Keratinocyte (primary cell): ENCODE results near the gene VEGFB. TPM values are rescaled to one million over a fixed set of nuclear protein-coding genes. Genes with fewer than 3 reads are reported as not detected.

Experiments used
- DNase-seq: peaks from one replicate; pipeline ENCODE4 v3.0.0-alpha.2; 2011; ENCODE audit warnings: low read depth, missing footprints, low spot score
- FAIRE-seq: peaks from 2 replicates; lab custom pipeline; 2011; peaks lifted over from hg19 to GRCh38; lab: Jason Lieb, UNC
- H2AFZ ChIP-seq: 2 replicates; pipeline ENCODE4 v1.6.0; 2012; ENCODE audit warnings: low read length, control low read depth, inconsistent platforms; ENCODE audit not compliant: control insufficient read depth
- H3K27ac ChIP-seq: 2 replicates; pipeline ENCODE4 v1.5.1; 2011; ENCODE audit warnings: low read length; ENCODE audit not compliant: control insufficient read depth, insufficient read depth
- H3K27me3 ChIP-seq: 3 replicates; pipeline ENCODE4 v1.6.0; 2011; ENCODE audit warnings: low read length; ENCODE audit not compliant: control insufficient read depth, insufficient read depth; ENCODE audit errors: extremely low read depth
- H3K36me3 ChIP-seq, 2 experiments: 2 replicates in 1 of 2; 3 replicates in 1 of 2; pipeline ENCODE4 v1.5.1; 2011; ENCODE audit warnings: low read length in 2 of 2, mild to moderate bottlenecking in 1 of 2; ENCODE audit not compliant: control insufficient read depth in 2 of 2, insufficient read depth in 2 of 2; ENCODE audit errors: extremely low read depth in 1 of 2
- H3K4me1 ChIP-seq: 3 replicates; pipeline ENCODE4 v1.5.1; 2011; ENCODE audit warnings: low read length; ENCODE audit not compliant: control insufficient read depth, insufficient read depth; ENCODE audit errors: extremely low read depth
- H3K4me2 ChIP-seq: 3 replicates; pipeline ENCODE4 v1.6.0; 2011; ENCODE audit warnings: low read depth, low read length; ENCODE audit not compliant: control insufficient read depth, insufficient read depth; ENCODE audit errors: extremely low read depth
- H3K4me3 ChIP-seq, 3 experiments: fragments of 200-600 bp in 1 of 3; sonication (generic) in 1 of 3; 2 replicates in 2 of 3; 3 replicates in 1 of 3; pipeline ENCODE4 v1.5.1; 2011 to 2016; ENCODE audit warnings: low read length in 3 of 3, mild to moderate bottlenecking in 3 of 3, control low read depth in 2 of 3, inconsistent platforms in 1 of 3, low read depth in 1 of 3, mixed read lengths in 1 of 3, mixed run types in 1 of 3, moderate library complexity in 1 of 3; ENCODE audit not compliant: control insufficient read depth in 2 of 3, insufficient read depth in 2 of 3; ENCODE audit errors: extremely low read depth in 1 of 3
- H3K79me2 ChIP-seq: 2 replicates; pipeline ENCODE4 v1.6.0; 2012; ENCODE audit warnings: low read length; ENCODE audit not compliant: control insufficient read depth, insufficient read depth
- H3K9ac ChIP-seq: 3 replicates; pipeline ENCODE4 v1.6.0; 2011; ENCODE audit warnings: low read length; ENCODE audit not compliant: control insufficient read depth, insufficient read depth; ENCODE audit errors: extremely low read depth
- H3K9me1 ChIP-seq: 3 replicates; pipeline ENCODE4 v1.6.0; 2011; ENCODE audit warnings: low read length; ENCODE audit not compliant: control insufficient read depth, insufficient read depth; ENCODE audit errors: extremely low read depth
- H3K9me3 ChIP-seq: 2 replicates; pipeline ENCODE4 v1.5.1; 2012; ENCODE audit warnings: low read depth, low read length; ENCODE audit not compliant: control insufficient read depth
- H4K20me1 ChIP-seq: 3 replicates; pipeline ENCODE4 v1.6.0; 2011; ENCODE audit warnings: low read length; ENCODE audit not compliant: control insufficient read depth, insufficient read depth; ENCODE audit errors: extremely low read depth
- EZH2 ChIP-seq: IDR thresholded peaks from one replicate; pipeline ENCODE4 v1.6.1; 2012; ENCODE audit warnings: inconsistent platforms, mild to moderate bottlenecking, low read length, moderate library complexity
- dilution Hi-C: fragments of 300-500 bp; cut with MboI; formaldehyde crosslinking; loops from one replicate; pipeline ENCODE4 v1.7.0; 2020; ENCODE audit warnings: low sequenced_read_pairs; ENCODE audit not compliant: extremely low pct_ligation_motif_present
- polyA plus RNA-seq, 5 experiments: library from polyadenylated mRNA; depleted of rRNA in 3 of 5; stranded (reverse) in 3 of 5; stranded (forward) in 1 of 5; unstranded in 1 of 5; fragments of >200 nt; gene quantifications; 1 replicate in 1 of 5; 2 replicates in 3 of 5; 3 replicates in 1 of 5; pipeline versions ENCODE4 v1.2.1 to v1.2.3, GENCODE V29; 2011 to 2012; ENCODE audit warnings: missing spikeins in 2 of 5, low read depth in 1 of 5, low replicate concordance in 1 of 5
- TF ChIP-seq, protein P1 (sequence below), 3 experiments: IDR thresholded peaks in 1 of 3; conservative IDR thresholded peaks in 1 of 3; optimal IDR thresholded peaks in 1 of 3; 2 replicates in 2 of 3; 3 replicates in 1 of 3; pipeline versions ENCODE3 to v1.5.1; 2011; ENCODE audit warnings: low read length in 3 of 3, mild to moderate bottlenecking in 3 of 3, moderate library complexity in 2 of 3, control low read depth in 1 of 3, inconsistent platforms in 1 of 3; ENCODE audit not compliant: insufficient read depth in 2 of 3; ENCODE audit errors: extremely low read depth in 1 of 3

The VEGFB gene
- polyA plus RNA-seq, 1 donor (not counting 4 experiments of a cell fraction or from before 2014, with no cell fraction given): 10.0 TPM

DNA sequence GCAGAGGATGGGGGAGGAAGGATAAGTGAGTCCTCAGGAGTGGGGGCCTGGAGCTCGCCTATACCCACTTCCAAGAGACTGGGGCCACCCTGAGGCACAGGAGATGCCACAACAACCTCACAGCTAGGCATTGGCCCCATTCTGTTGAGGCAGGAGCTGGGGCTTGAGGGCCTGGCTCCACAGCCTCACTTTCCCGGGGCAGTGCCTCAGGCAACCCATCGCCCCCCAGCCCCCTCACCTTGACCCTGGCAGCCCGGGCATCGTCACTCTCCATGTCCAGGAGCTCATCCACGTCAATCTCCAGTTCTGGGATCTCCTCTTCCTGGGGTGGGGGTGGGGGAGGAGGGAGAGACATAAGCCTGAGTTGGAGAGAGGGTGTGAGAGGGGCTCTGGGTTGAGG is 10.6 kb downstream of the VEGFB start:
- DNase-seq: no peak
- peaks cover 36% of the 10 kb centered on the region for H3K4me1 ChIP-seq
- dilution Hi-C loops: no loop called here

DNA sequence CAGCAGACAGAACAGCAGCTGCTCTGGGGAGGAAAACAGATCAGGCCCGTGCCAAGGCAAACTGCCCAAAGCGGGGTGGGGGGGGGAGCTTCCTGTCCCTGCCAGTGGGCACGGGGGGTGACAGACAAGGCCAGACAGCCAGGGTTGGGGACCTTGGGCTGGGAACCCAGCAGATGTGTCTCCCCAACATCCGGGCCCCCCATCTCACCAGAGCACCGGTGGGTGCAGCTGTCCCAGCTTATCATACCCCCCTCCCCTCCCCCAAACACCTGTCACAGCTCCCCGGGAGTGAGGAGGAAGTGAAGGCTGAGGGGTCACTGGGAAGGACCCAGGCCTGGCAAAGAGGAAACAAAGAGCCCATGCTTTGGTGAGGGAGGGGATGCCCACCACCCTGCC is 11.0 kb downstream of the VEGFB start:
- Histone ChIP-seq H3K9me3 (no peaks in the 10 kb centered on the region), H3K36me3 (peaks cover 6 to 14% of the 10 kb centered on the region in 2 experiments), H3K4me1 (peaks cover 32% of the 10 kb centered on the region), H3K4me3 (peak overlapping the region; percentile 73 to 88 (median 86)), H2AFZ (no peak overlapping the region), H3K9ac (peak overlapping the region; percentile 95), H3K27me3 (no peaks in the 10 kb centered on the region), H3K79me2 (peaks cover 26% of the 10 kb centered on the region), H3K27ac (peak overlapping the region; percentile 88), H3K4me2 (peak overlapping the region; percentile 85), H4K20me1 (no peaks in the 10 kb centered on the region), H3K9me1 (no peaks in the 10 kb centered on the region)
- TF ChIP-seq, protein P1, sequence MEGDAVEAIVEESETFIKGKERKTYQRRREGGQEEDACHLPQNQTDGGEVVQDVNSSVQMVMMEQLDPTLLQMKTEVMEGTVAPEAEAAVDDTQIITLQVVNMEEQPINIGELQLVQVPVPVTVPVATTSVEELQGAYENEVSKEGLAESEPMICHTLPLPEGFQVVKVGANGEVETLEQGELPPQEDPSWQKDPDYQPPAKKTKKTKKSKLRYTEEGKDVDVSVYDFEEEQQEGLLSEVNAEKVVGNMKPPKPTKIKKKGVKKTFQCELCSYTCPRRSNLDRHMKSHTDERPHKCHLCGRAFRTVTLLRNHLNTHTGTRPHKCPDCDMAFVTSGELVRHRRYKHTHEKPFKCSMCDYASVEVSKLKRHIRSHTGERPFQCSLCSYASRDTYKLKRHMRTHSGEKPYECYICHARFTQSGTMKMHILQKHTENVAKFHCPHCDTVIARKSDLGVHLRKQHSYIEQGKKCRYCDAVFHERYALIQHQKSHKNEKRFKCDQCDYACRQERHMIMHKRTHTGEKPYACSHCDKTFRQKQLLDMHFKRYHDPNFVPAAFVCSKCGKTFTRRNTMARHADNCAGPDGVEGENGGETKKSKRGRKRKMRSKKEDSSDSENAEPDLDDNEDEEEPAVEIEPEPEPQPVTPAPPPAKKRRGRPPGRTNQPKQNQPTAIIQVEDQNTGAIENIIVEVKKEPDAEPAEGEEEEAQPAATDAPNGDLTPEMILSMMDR (optimal IDR thresholded peaks at IDR 0.05 in 1 of 3, IDR thresholded peaks at IDR 0.05 in 1 of 3, conservative IDR thresholded peaks at IDR 0.05 in 1 of 3; ENCODE audit: extremely low read depth in 1 of 3, insufficient read depth in 2 of 3, low read length in 3 of 3): no peak
- FAIRE-seq (no peak), DNase-seq (no peak)
- dilution Hi-C loops: no loop called here

More for the DNA sequence above, 10.6 kb downstream of the VEGFB start:
- Histone ChIP-seq H2AFZ (no peak overlapping the region), H4K20me1 (no peaks in the 10 kb centered on the region), H3K27me3 (no peaks in the 10 kb centered on the region), H3K4me3 (peak overlapping the region; percentile 73 to 88 (median 86)), H3K79me2 (peaks cover 26% of the 10 kb centered on the region), H3K4me2 (peak overlapping the region; percentile 85), H3K9me1 (no peaks in the 10 kb centered on the region), H3K9me3 (no peaks in the 10 kb centered on the region), H3K27ac (peak overlapping the region; percentile 88), H3K9ac (peak overlapping the region; percentile 95), H3K36me3 (peaks cover 6 to 14% of the 10 kb centered on the region in 2 experiments)
- FAIRE-seq: no peak
- TF ChIP-seq EZH2: no peak
- TF ChIP-seq, protein P1 (optimal IDR thresholded peaks at IDR 0.05 in 1 of 3, IDR thresholded peaks at IDR 0.05 in 1 of 3, conservative IDR thresholded peaks at IDR 0.05 in 1 of 3; ENCODE audit: extremely low read depth in 1 of 3, insufficient read depth in 2 of 3, low read length in 3 of 3): no peak
